B cell (primary cell): Measurements from ENCODE around the gene TTC28. TPM values are rescaled to one million over a fixed set of nuclear protein-coding genes. Genes with fewer than 3 reads are reported as not detected.

Source experiments
- ATAC-seq: fragments of 200-7000 bp; cut with Tn5 transposase; one replicate; pipeline ENCODE4 v1.10.0; 2021; ENCODE audit warnings: low read depth, mild to moderate bottlenecking, moderate number of reproducible peaks, moderate library complexity
- CTCF ChIA-PET: fragments of 350-600 bp; sonication (Branson Sonifier 250); formaldehyde crosslinking; loops from one replicate; lab custom pipeline; 2021; ENCODE audit warnings: antibody characterized with exemption, inconsistent platforms; lab: Charles Lee
- POLR2A ChIA-PET: fragments of 350-600 bp; sonication (Branson Sonifier 250); formaldehyde crosslinking; loops from one replicate; lab custom pipeline; 2021; ENCODE audit warnings: antibody characterized with exemption; lab: Charles Lee
- DNase-seq: peaks from one replicate; pipeline ENCODE4 v3.0.0; 2013
- H2AFZ ChIP-seq: 2 replicates; pipeline ENCODE4 v1.6.1; 2012; ENCODE audit warnings: mild to moderate bottlenecking, low read depth, low read length; ENCODE audit not compliant: insufficient read depth, poor library complexity, severe bottlenecking
- H3K27ac ChIP-seq, 2 donors: 1 replicate in 1 of 2; 2 replicates in 1 of 2; pipeline ENCODE4 v1.5.1; 2012 to 2013; ENCODE audit warnings: low read length in 2 of 2, mild to moderate bottlenecking in 2 of 2, moderate library complexity in 1 of 2
- H3K27me3 ChIP-seq, 4 experiments: fragments of 200-600 bp in 1 of 4; sonication (generic) in 1 of 4; replicated peaks in 1 of 4; 1 replicate in 2 of 4; 2 replicates in 2 of 4; pipeline versions ENCODE4 v1.6.1 to v1.7.0; 2013 to 2016; ENCODE audit warnings: low read length in 3 of 4, mild to moderate bottlenecking in 2 of 4, mixed read lengths in 1 of 4, moderate library complexity in 1 of 4; ENCODE audit not compliant: insufficient read depth in 4 of 4, control insufficient read depth in 3 of 4; ENCODE audit errors: control extremely low read depth in 1 of 4
- H3K36me3 ChIP-seq, 2 experiments: replicated peaks in 1 of 2; 1 replicate in 1 of 2; 2 replicates in 1 of 2; pipeline versions ENCODE4 v1.6.1 to v1.7.1; 2013; ENCODE audit warnings: low read length in 1 of 2; ENCODE audit not compliant: insufficient read depth in 2 of 2, control insufficient read depth in 1 of 2; ENCODE audit errors: control extremely low read depth in 1 of 2, extremely low read depth in 1 of 2
- H3K4me1 ChIP-seq, 2 donors: fragments of 200-600 bp in 1 of 2; sonication (generic) in 1 of 2; 1 replicate in 1 of 2; 2 replicates in 1 of 2; pipeline versions ENCODE4 v1.5.1 to v1.6.1; 2013 to 2017; ENCODE audit warnings: low read length in 2 of 2; ENCODE audit not compliant: control insufficient read depth in 2 of 2, insufficient read depth in 2 of 2
- H3K4me2 ChIP-seq: replicated peaks from 2 replicates; pipeline ENCODE3; 2012; ENCODE audit warnings: mild to moderate bottlenecking, low read depth, low read length; ENCODE audit not compliant: poor library complexity, severe bottlenecking
- H3K4me3 ChIP-seq, 5 experiments: fragments of 200-600 bp in 1 of 5; sonication (generic) in 1 of 5; 1 replicate in 3 of 5; 2 replicates in 2 of 5; pipeline versions ENCODE4 v1.5.1 to v1.7.0; 2011 to 2016; ENCODE audit warnings: low read length in 4 of 5, mild to moderate bottlenecking in 4 of 5, low read depth in 2 of 5, control low read depth in 1 of 5, moderate library complexity in 1 of 5; ENCODE audit not compliant: insufficient read depth in 1 of 5; ENCODE audit errors: control extremely low read depth in 1 of 5, extremely low read depth in 1 of 5
- H3K79me2 ChIP-seq: fragments of 200-600 bp; sonication (generic); one replicate; pipeline ENCODE4 v1.6.0; 2016; ENCODE audit warnings: low read length; ENCODE audit not compliant: control insufficient read depth, insufficient read depth
- H3K9ac ChIP-seq: fragments of 200-600 bp; sonication (generic); 2 replicates; pipeline ENCODE4 v1.6.1; 2017; ENCODE audit warnings: mild to moderate bottlenecking, low read length, moderate library complexity
- H3K9me3 ChIP-seq, 3 donors: one replicate each; pipeline versions ENCODE4 v1.6.1 to v1.7.1; 2013; ENCODE audit warnings: low read length in 2 of 3; ENCODE audit not compliant: control insufficient read depth in 2 of 3, insufficient read depth in 1 of 3; ENCODE audit errors: control extremely low read depth in 1 of 3
- H4K20me1 ChIP-seq: 2 replicates; pipeline ENCODE4 v1.6.0; 2012; ENCODE audit warnings: mild to moderate bottlenecking, low read length; ENCODE audit not compliant: insufficient read depth, control insufficient read depth, poor library complexity, severe bottlenecking
- H3K27ac Mint-ChIP-seq: one replicate; pipeline ENCODE4 v1.8.0; 2021; ENCODE audit warnings: mixed read lengths
- H3K27me3 Mint-ChIP-seq: one replicate; pipeline ENCODE4 v1.8.0; 2021; ENCODE audit warnings: mixed read lengths
- H3K4me1 Mint-ChIP-seq: one replicate; pipeline ENCODE4 v1.8.0; 2021; ENCODE audit warnings: mixed read lengths
- H3K4me3 Mint-ChIP-seq: one replicate; pipeline ENCODE4 v1.8.0; 2021; ENCODE audit warnings: mixed read lengths
- H3K9me3 Mint-ChIP-seq: one replicate; pipeline ENCODE4 v1.8.0; 2022; ENCODE audit warnings: mixed read lengths; ENCODE audit not compliant: insufficient read depth
- CTCF ChIP-seq: fragments of 200-600 bp; IDR thresholded peaks from one replicate; pipeline ENCODE4 v1.8.0; 2022; ENCODE audit warnings: antibody characterized with exemption, mild to moderate bottlenecking
- EZH2 ChIP-seq: IDR thresholded peaks from 2 replicates; pipeline ENCODE4 v1.6.1; 2012; ENCODE audit warnings: borderline replicate concordance, low read depth, mild to moderate bottlenecking, moderate library complexity, low read length; ENCODE audit not compliant: insufficient read depth, poor library complexity, severe bottlenecking
- WGBS: methylation state at CpG from one replicate; pipeline ENCODE4 v1.1.5; 2013; ENCODE audit warnings: missing lambda C conversion rate; ENCODE audit not compliant: insufficient coverage; 5-methylcytosine and 5-hydroxymethylcytosine counted together
- intact Hi-C: fragments of 100-400 bp; cut with micrococcal nuclease; formaldehyde crosslinking; loops from one replicate; pipeline ENCODE4 v1.10.0; 2022
- polyA plus RNA-seq: library from polyadenylated mRNA; depleted of rRNA; stranded (reverse); fragments of >200 nt; gene quantifications from 2 replicates; pipeline ENCODE4 v1.2.3, GENCODE V29; 2012
- total RNA-seq, 2 donors: library from RNA; stranded (reverse); fragments of 120-200 nt in 1 of 2; gene quantifications; 1 replicate in 1 of 2; 2 replicates in 1 of 2; pipeline versions ENCODE4 v1.2.3 to v1.2.4, GENCODE V29; 2013 to 2022

TTC28 gene
- total and polyA plus RNA-seq, 2 donors (not counting 1 experiment from before 2014, with no cell fraction given), result 4.5 to 7.3 TPM

- Histone ChIP-seq H4K20me1 (no peaks in the 10 kb centered on the region), H3K4me1 (no peaks in the 10 kb centered on the region), H3K9me3 (no peaks in the 10 kb centered on the region), H2AFZ (no peak overlapping the region), H3K79me2 (no peaks in the 10 kb centered on the region), H3K27ac (no peak overlapping the region), H3K9ac (no peak overlapping the region), H3K4me2 (no peak overlapping the region), H3K27me3 (no peaks in the 10 kb centered on the region), H3K4me3 (no peak overlapping the region), H3K36me3 (no peaks in the 10 kb centered on the region)
- no peak overlapping the region for H3K4me3 Mint-ChIP-seq
- CTCF ChIA-PET, result no interaction called here
- DNase-seq (no peak), ATAC-seq (no peak)
- POLR2A ChIA-PET, result no interaction called here
- no peaks in the 10 kb centered on the region for H3K27me3 Mint-ChIP-seq
- no peaks in the 10 kb centered on the region for H3K9me3 Mint-ChIP-seq
- no peaks in the 10 kb centered on the region for H3K4me1 Mint-ChIP-seq
- TF ChIP-seq EZH2 (no peak), CTCF (no peak)
- H3K27ac Mint-ChIP-seq, result no peak overlapping the region
- intact Hi-C loops, result no loop called here
- 89% methylated on average over 6 of the region's 16 CpGs for WGBS
These were observed 704.1 kb downstream of the TTC28 start for GRCh38 chr22:27975381-27976013.

GRCh38 chr22:27973846-27974245, 705.8 kb downstream of the TTC28 start:
- POLR2A ChIA-PET, result no interaction called here

More at GRCh38 chr22:27973846-27974245, 705.8 kb downstream of the TTC28 start:
- no peak for TF ChIP-seq CTCF
- Mint-ChIP-seq H3K9me3 (no peaks in the 10 kb centered on the region), H3K4me3 (no peak overlapping the region), H3K4me1 (no peaks in the 10 kb centered on the region), H3K27me3 (no peaks in the 10 kb centered on the region), H3K27ac (no peak overlapping the region)
- H3K9ac ChIP-seq, result no peak overlapping the region
- no peaks in the 10 kb centered on the region for H3K36me3 ChIP-seq
- no peak overlapping the region for H2AFZ ChIP-seq
- intact Hi-C loops, result no loop called here
- H3K27me3 ChIP-seq, result no peaks in the 10 kb centered on the region
- no peaks in the 10 kb centered on the region for H4K20me1 ChIP-seq
- no peak overlapping the region for H3K27ac ChIP-seq
- no peak for ATAC-seq
- no peaks in the 10 kb centered on the region for H3K4me1 ChIP-seq
- WGBS, result no CpG with 5 or more reads among the region's 1 CpG
- H3K4me2 ChIP-seq, result no peak overlapping the region
- no peaks in the 10 kb centered on the region for H3K9me3 ChIP-seq
- no peaks in the 10 kb centered on the region for H3K79me2 ChIP-seq
- no peak overlapping the region for H3K4me3 ChIP-seq
- CTCF ChIA-PET, result no interaction called here
- DNase-seq, result no peak
